GM18861 (cell line): ENCODE measurements around the gene ECSIT.
A peak's percentile ranks its signal among the peaks of the same experiment; 100 is the strongest.

Experiments used
- ATAC-seq: cut with Tn5 transposase; IDR thresholded peaks from one replicate; pipeline ENCODE4 v1.9.1; 2021; ENCODE audit not compliant: unreplicated experiment

The ECSIT gene

DNA sequence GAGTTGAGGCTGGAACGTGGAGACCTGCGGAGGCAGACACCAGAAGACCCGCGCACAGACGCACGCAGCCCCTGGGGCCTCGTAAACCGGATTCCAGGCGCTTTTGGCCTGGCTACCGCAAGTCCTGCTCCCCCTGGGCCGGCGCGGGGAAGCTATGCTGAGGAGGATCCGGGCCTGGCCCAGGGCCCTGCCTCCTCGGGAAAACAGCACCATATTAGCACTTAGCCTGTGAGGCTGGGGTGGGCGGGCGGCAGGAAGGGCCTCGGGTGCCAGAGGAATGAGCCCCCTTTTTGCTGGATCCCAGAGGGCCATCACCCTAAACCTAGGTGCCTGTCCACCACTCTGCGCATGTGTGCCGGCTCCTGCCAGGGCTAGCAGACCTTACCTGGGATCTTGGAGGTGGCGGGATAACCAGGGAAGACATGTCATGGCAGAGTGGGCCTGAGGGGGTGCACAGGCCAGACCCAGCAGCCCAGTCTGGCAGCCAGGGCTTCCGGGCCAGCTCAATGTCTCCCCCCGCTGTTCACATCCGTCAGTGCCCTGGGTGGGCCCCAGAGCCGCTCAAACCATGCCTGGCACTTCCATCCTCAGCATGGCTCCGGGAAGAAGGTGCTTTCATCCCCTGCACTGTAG is 22.8 kb upstream of the ECSIT start:
- no peak for ATAC-seq

DNA sequence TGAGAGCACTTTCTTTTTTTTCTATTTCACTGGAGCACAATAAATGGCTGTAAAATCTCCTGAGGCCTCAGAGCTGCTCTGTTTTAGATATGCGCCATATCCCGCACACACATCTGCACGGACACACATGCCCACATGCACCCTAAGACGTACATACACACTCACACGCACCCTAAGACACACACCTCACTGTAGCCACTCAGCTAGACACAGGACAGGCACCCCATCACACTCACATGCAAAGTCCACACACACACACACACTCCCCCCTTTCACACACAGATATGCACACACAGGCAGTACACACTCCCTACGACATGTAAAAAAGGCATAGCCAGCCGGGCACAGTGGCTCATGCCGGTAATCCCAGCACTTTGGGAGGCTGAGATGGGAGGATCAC is 21.3 kb upstream of the ECSIT start:
- ATAC-seq = no peak

- ATAC-seq = no peak
Measured at GRCh38 chr19:11549386-11549953, 20.5 kb upstream of the ECSIT start.

- ATAC-seq = no peak
Measured at GRCh38 chr19:11547929-11548700, 19.2 kb upstream of the ECSIT start.

DNA sequence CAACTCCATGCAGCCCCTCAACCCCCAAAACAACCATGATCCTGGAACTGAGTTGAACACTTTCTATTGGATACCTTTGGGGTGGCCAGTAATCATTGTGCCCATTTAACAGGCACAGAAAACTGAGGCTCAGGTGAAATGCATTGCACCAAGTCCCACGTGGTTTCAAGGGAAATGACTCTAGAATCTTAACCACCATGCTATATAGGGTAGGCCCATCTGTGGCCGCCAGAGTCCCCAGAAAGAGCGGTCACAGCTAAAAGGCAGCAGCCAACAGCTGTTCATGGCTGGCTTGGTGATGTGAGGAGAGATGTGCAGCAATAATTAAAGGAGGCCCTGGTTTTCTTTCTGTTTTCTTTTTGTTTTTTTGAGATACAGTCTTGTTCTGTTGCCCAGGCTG is 12.3 kb upstream of the ECSIT start:
- peak; percentile 45 for ATAC-seq

DNA sequence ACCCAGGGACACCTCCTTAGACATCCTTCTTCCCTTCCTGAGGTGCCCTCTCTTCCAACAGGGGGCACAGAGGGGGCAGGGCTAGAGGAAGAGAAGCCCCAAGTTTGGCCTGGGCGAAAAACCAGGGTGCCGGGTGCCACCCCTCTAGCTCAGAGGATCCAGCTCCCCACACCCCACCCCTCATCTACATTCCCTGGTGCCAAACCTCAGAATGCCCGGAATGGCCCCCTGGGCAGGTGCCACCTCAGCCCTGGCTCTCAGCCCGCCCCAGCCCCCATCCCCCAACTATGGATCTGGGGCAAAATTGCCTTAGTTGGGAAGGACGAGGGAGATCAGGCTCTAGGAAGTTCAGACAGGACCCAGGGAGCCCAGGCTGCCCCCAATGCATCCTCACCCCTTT is 11.7 kb upstream of the ECSIT start:
- ATAC-seq = no peak

GRCh38 chr19:11539495-11540365 is 10.8 kb upstream of the ECSIT start:
- no peak for ATAC-seq

GRCh38 chr19:11538232-11539036 is 9.5 kb upstream of the ECSIT start, which contains the start of gene CNN1:
TSS of gene CNN1 (plus strand) at chr19:11538851. CDS start at chr19:11538928, 77 bp downstream.
- ATAC-seq = no peak

- ATAC-seq = peak; percentile 63
Measured at GRCh38 chr19:11535792-11536595, 7.1 kb upstream of the ECSIT start.

DNA sequence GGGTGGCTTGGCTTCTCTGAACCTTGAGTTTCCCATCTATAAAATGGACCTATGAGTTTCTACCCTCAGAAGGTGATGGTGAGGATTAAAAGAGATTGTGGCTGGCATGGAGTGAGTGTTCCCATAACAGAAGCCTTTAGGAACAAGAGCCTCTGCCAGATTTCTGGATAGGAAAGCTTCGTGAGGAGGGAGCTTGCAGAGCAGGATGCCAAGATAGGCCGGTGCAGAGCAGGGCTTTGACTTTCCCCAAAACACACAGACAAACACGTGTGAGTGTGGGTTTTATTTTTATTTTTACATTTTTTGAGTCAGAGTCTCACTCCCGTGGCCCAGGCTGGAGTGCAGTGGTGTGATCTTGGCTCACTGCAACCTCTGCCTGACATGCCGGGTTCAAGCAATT is 6.0 kb upstream of the ECSIT start:
- ATAC-seq = no peak

GRCh38 chr19:11534538-11534937 is 5.6 kb upstream of the ECSIT start:
- no peak for ATAC-seq

GRCh38 chr19:11530432-11530831 is 1.5 kb upstream of the ECSIT start:
- ATAC-seq = no peak

DNA sequence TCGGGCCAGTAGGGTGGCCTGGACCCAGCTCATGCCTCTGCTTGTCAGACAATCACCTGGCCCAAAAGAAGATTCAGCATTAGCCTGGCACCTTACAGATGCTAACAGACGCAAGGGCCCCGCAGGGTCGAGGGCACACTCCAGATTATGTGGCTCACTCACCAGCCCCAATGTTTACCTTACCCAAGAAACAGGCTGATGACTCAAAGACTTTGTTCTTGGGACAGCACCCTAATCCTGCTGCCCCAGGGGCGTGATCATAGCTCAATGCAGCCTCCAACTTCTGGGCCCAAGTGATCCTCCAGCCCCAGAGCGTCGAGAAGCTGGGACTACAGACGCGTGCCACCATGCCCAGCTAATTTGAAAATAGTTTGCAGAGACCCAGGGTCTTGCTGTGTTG is 9.8 kb downstream of the ECSIT start:
- ATAC-seq = no peak

DNA sequence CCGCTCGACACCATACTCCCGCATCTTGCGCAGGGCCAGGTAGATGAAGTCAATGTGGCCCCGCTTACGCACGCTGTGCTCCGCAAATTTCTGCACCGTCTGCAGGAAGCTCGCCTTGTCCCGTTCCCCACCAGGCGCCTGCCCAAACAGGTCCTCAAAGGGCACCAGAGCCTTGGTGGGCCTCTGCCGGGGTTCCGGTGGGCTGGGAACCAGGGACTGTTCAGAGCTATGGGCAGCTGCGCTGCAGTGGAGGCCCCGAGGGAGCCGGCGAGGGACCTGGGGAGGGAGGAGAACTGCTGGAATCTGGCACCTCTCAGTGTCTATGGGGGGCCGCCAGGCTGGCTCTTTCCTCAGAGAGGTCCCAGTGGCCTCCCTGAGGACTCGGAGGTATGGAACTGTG is 15.0 kb downstream of the ECSIT start:
- no peak for ATAC-seq

DNA sequence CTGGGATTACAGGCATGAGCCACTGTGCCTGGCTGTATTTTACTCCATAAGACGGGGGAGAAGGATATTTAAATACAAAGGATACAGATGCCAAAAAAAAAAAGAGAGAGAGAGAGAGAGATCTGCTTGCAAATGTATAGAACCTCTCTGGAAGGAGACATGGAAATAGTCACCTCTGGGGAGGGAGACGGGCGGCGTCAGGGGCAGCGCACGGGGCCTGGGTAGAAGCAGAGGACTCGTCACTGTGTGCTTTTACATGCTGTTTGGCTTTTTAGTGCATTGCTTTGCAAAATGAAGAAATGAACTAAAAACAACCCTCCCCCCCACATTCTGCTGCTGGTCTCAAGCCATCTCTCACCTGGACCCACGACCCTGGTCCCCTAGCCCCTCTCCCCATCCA is 18.5 kb downstream of the ECSIT start:
- no peak for ATAC-seq

- no peak for ATAC-seq
Measured at GRCh38 chr19:11507370-11508078, 21.4 kb downstream of the ECSIT start.

- ATAC-seq = no peak
Measured at GRCh38 chr19:11506967-11507366, 22.0 kb downstream of the ECSIT start.

DNA sequence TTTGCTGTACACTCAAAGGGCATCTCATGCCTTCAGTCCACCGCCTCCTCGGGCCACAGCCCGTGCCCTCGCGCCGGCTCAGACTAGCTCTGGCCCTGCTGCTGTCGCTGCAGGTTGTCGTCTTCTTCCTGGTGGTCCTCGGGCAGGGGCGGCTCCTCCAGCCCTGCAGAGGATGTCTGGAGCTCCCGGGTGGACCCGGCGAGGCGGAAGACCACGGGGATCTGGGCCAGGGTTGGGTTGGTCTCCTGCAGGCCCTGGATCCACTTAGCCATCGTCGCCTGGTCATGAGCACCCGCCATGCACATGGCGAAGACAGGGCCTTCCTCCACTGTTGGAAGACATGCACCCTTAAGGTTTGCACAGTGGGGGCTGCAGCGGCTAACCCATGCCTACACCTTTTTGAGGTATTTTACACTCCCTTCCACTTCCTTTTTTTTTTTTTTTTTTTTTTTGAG is 22.8 kb downstream of the ECSIT start:
- ATAC-seq = peak; percentile 27

DNA sequence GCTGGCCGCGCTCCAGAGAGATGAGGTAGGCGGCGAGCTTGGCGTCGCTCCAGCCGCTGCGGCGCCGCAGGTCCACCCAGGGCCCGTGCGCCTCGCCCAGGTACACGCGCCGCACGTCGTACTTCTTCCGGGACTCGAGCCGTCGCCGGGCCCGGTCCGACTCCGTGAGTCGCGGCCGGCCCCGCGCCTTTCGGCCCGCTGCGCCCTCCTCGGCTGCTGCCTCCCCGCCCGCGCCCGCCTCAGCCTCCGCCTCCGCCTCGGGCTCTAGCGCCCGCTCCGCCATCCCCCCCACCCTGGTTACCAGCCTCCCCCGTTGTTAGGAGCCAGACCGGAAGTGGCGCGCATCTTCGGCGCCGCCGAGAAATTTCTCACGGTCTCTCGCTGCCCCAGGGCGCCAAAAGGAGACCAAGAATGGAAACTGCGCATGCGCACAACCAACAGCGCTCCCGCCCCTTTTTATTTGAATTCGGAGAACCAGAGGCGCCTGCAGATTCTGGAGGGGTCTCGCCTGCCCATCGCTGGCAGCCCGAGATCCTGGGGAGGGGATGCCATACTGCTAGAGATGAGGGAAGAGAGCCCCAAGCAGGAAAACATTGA is 23.3 kb downstream of the ECSIT start, which contains the start of gene ZNF653:
ZNF653 (minus strand) TSS at position 336 of the 597 bp plus-strand sequence; CDS start at position 283, 53 bp downstream.
- peak; percentile 40 for ATAC-seq
